ENCODE data around the gene C9orf85.

C9orf85 gene

DNA sequence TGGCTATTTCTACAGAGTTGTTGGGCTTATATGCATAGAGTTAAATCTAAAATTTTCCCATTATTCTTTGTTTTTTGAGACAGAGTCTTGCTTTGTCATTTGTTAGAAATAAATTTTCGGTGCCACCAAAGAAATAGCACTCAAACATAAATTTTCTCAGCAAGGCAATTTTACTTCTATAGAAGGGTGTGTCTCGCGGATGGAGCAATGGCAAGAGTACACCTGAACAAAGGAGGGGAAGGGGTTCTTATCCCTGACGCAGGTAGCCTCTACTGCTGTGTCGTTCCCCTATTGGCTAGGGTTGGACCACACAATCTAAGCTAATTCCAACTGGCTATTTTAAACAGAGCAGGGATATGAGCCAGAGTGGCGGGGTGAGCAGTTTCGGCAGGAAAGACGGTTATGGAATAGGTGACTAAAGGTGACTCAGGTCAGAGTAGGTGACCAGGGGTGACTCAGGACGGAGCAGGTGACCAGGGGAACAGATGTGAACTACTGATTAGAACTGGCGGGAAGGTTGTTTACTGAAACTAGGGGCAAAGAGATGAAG lies 57.2 kb downstream of the C9orf85 start:
- TF ChIP-seq EZH2phosphoT487 (IDR thresholded peaks at IDR 0.05; ENCODE audit: low read length) (no peak), EZH2 (optimal IDR thresholded peaks at IDR 0.05; ENCODE audit: low read depth, low read length) (no peak)
- TF ChIP-seq, protein P1, sequence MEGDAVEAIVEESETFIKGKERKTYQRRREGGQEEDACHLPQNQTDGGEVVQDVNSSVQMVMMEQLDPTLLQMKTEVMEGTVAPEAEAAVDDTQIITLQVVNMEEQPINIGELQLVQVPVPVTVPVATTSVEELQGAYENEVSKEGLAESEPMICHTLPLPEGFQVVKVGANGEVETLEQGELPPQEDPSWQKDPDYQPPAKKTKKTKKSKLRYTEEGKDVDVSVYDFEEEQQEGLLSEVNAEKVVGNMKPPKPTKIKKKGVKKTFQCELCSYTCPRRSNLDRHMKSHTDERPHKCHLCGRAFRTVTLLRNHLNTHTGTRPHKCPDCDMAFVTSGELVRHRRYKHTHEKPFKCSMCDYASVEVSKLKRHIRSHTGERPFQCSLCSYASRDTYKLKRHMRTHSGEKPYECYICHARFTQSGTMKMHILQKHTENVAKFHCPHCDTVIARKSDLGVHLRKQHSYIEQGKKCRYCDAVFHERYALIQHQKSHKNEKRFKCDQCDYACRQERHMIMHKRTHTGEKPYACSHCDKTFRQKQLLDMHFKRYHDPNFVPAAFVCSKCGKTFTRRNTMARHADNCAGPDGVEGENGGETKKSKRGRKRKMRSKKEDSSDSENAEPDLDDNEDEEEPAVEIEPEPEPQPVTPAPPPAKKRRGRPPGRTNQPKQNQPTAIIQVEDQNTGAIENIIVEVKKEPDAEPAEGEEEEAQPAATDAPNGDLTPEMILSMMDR (IDR thresholded peaks at IDR 0.05; ENCODE audit: low read length), result no peak
- H3K36me3 ChIP-seq (replicated peaks; ENCODE audit: insufficient read depth, low read length), result no peaks in the 10 kb centered on the region
- H3K27me3 ChIP-seq (replicated peaks; ENCODE audit: insufficient read depth, low read length), result no peaks in the 10 kb centered on the region
- H3K4me3 ChIP-seq (ENCODE audit: low read length), result no peak overlapping the region
- H4K20me1 ChIP-seq (ENCODE audit: insufficient read depth, low read length), result no peaks in the 10 kb centered on the region
- no peaks in the 10 kb centered on the region for H3K9me2 ChIP-seq (replicated peaks; ENCODE audit: insufficient read depth, low read length)
- no peak overlapping the region for H3K27ac ChIP-seq (ENCODE audit: low read length)
- H3K9ac ChIP-seq (ENCODE audit: low read length), result no peak overlapping the region
- no peaks in the 10 kb centered on the region for H3F3A ChIP-seq (ENCODE audit: insufficient read depth, low read length)
- no peaks in the 10 kb centered on the region for H3K9me3 ChIP-seq (replicated peaks; ENCODE audit: insufficient read depth, low read length)
- DNase-seq, result no peak
- no peaks in the 10 kb centered on the region for H3K79me2 ChIP-seq (ENCODE audit: low read length)
- no peaks in the 10 kb centered on the region for H3K4me1 ChIP-seq (ENCODE audit: low read length)
- no peak overlapping the region for H2AFZ ChIP-seq (ENCODE audit: low read length)
- no peak overlapping the region for H3K4me2 ChIP-seq (ENCODE audit: low read depth, low read length)

GRCh38 chr9:71975833-71976232 lies 64.4 kb downstream of the C9orf85 start:
- no peaks in the 10 kb centered on the region for H3K27me3 ChIP-seq (replicated peaks; ENCODE audit: insufficient read depth, low read length)
- H2AFZ ChIP-seq (ENCODE audit: low read length), result no peak overlapping the region
- H3K36me3 ChIP-seq (replicated peaks; ENCODE audit: insufficient read depth, low read length), result no peaks in the 10 kb centered on the region
- no peaks in the 10 kb centered on the region for H4K20me1 ChIP-seq (ENCODE audit: insufficient read depth, low read length)
- H3K79me2 ChIP-seq (ENCODE audit: low read length), result no peaks in the 10 kb centered on the region
- H3K4me3 ChIP-seq (ENCODE audit: low read length), result no peak overlapping the region
- no peaks in the 10 kb centered on the region for H3K9me2 ChIP-seq (replicated peaks; ENCODE audit: insufficient read depth, low read length)
- no peak overlapping the region for H3K9ac ChIP-seq (ENCODE audit: low read length)
- TF ChIP-seq, protein P1 (IDR thresholded peaks at IDR 0.05; ENCODE audit: low read length), result peak; percentile 38; the same call in 1 of the 2 replicates
- TF ChIP-seq EZH2 (optimal IDR thresholded peaks at IDR 0.05; ENCODE audit: low read depth, low read length), result no peak
- no peaks in the 10 kb centered on the region for H3K4me1 ChIP-seq (ENCODE audit: low read length)
- H3K4me2 ChIP-seq (ENCODE audit: low read depth, low read length), result no peak overlapping the region
- no peak overlapping the region for H3K27ac ChIP-seq (ENCODE audit: low read length)
- H3K9me3 ChIP-seq (replicated peaks; ENCODE audit: insufficient read depth, low read length), result no peaks in the 10 kb centered on the region
- H3F3A ChIP-seq (ENCODE audit: insufficient read depth, low read length), result no peaks in the 10 kb centered on the region
- no peak for DNase-seq

DNA sequence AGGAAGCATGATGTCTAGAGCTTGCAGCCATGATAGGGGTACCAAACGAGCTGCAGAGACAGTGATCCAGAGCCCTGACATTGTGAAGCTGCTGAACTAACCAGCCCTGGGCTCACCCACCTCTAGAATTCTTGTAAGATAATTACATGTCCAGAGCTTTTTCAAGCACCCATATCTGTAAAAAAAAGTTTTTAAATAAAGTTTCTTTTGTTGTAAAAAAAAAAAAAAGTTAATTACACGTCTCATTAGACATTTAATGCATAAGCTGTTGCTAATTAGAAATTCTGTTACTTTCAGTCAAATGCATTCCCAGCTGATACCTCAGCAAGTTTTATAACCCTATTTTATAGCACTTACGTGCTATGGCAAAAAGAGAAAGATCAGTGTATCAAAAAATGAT lies 65.6 kb downstream of the C9orf85 start:
- H3K36me3 ChIP-seq (replicated peaks; ENCODE audit: insufficient read depth, low read length), result no peaks in the 10 kb centered on the region
- no peak overlapping the region for H3K4me3 ChIP-seq (ENCODE audit: low read length)
- no peaks in the 10 kb centered on the region for H4K20me1 ChIP-seq (ENCODE audit: insufficient read depth, low read length)
- H3K27me3 ChIP-seq (replicated peaks; ENCODE audit: insufficient read depth, low read length), result no peaks in the 10 kb centered on the region
- no peak overlapping the region for H3K4me2 ChIP-seq (ENCODE audit: low read depth, low read length)
- H3K4me1 ChIP-seq (ENCODE audit: low read length), result no peaks in the 10 kb centered on the region
- DNase-seq, result no peak
- TF ChIP-seq EZH2 (optimal IDR thresholded peaks at IDR 0.05; ENCODE audit: low read depth, low read length) (no peak), EZH2phosphoT487 (IDR thresholded peaks at IDR 0.05; ENCODE audit: low read length) (no peak)
- TF ChIP-seq, protein P1 (IDR thresholded peaks at IDR 0.05; ENCODE audit: low read length), result no peak
- no peak overlapping the region for H2AFZ ChIP-seq (ENCODE audit: low read length)
- no peaks in the 10 kb centered on the region for H3K9me2 ChIP-seq (replicated peaks; ENCODE audit: insufficient read depth, low read length)
- no peak overlapping the region for H3K9ac ChIP-seq (ENCODE audit: low read length)
- H3F3A ChIP-seq (ENCODE audit: insufficient read depth, low read length), result no peaks in the 10 kb centered on the region
- H3K9me3 ChIP-seq (replicated peaks; ENCODE audit: insufficient read depth, low read length), result no peaks in the 10 kb centered on the region
- no peaks in the 10 kb centered on the region for H3K79me2 ChIP-seq (ENCODE audit: low read length)
- no peak overlapping the region for H3K27ac ChIP-seq (ENCODE audit: low read length)

All from MM.1S (cell line).